Neural progenitor cell (in vitro differentiated cells): ENCODE measurements around the gene KCNH5. TPM values are rescaled to one million over a fixed set of nuclear protein-coding genes. Genes with fewer than 3 reads are reported as not detected.

ENCODE experiments used
- DNase-seq: peaks from one replicate; pipeline ENCODE4 v3.0.0-alpha.2; 2016; ENCODE audit warnings: low spot score
- H2AFZ ChIP-seq: fragments of 200-600 bp; sonication (generic); replicated peaks from 2 replicates; pipeline ENCODE4 v1.6.1; 2016; ENCODE audit warnings: antibody characterized with exemption
- H3F3A ChIP-seq: fragments of 200-600 bp; sonication (generic); 2 replicates; pipeline ENCODE4 v1.6.1; 2016; ENCODE audit warnings: antibody characterized with exemption, low read depth
- H3K27ac ChIP-seq: fragments of 200-600 bp; sonication (generic); 2 replicates; pipeline ENCODE4 v1.5.1; 2016; ENCODE audit warnings: mild to moderate bottlenecking
- H3K27me3 ChIP-seq: fragments of 200-600 bp; sonication (generic); 2 replicates; pipeline ENCODE4 v1.6.1; 2016; ENCODE audit warnings: mild to moderate bottlenecking, moderate library complexity
- H3K36me3 ChIP-seq: fragments of 200-600 bp; sonication (generic); 2 replicates; pipeline ENCODE4 v1.5.1; 2016
- H3K4me1 ChIP-seq: fragments of 200-600 bp; sonication (generic); 2 replicates; pipeline ENCODE4 v1.6.1; 2016; ENCODE audit warnings: mixed run types
- H3K4me2 ChIP-seq: fragments of 200-600 bp; sonication (generic); 2 replicates; pipeline ENCODE4 v1.6.1; 2016
- H3K4me3 ChIP-seq: fragments of 200-600 bp; sonication (generic); 2 replicates; pipeline ENCODE4 v1.5.1; 2016
- H3K79me2 ChIP-seq: fragments of 200-600 bp; sonication (generic); 2 replicates; pipeline ENCODE4 v1.6.1; 2016; ENCODE audit warnings: low read depth
- H3K9ac ChIP-seq: fragments of 200-600 bp; sonication (generic); 2 replicates; pipeline ENCODE4 v1.6.1; 2016
- H3K9me3 ChIP-seq: fragments of 200-600 bp; sonication (generic); 2 replicates; pipeline ENCODE4 v1.5.1; 2016; ENCODE audit warnings: low read depth
- H4K20me1 ChIP-seq: fragments of 200-600 bp; sonication (generic); 2 replicates; pipeline ENCODE4 v1.6.1; 2016; ENCODE audit warnings: low read depth
- H3K27ac Mint-ChIP-seq: 3 replicates; pipeline ENCODE4 v1.8.0; 2021; ENCODE audit warnings: mixed read lengths
- H3K27me3 Mint-ChIP-seq: 2 replicates; pipeline ENCODE4 v1.8.0; 2022; ENCODE audit warnings: low read depth, mild to moderate bottlenecking, inconsistent platforms, moderate library complexity, mixed read lengths; ENCODE audit not compliant: insufficient read depth
- H3K36me3 Mint-ChIP-seq: 3 replicates; pipeline ENCODE4 v1.8.0; 2021; ENCODE audit warnings: mixed read lengths
- H3K4me1 Mint-ChIP-seq: 3 replicates; pipeline ENCODE4 v1.8.0; 2021; ENCODE audit warnings: mixed read lengths
- H3K4me3 Mint-ChIP-seq: 3 replicates; pipeline ENCODE4 v1.8.0; 2021; ENCODE audit warnings: mild to moderate bottlenecking, moderate library complexity, mixed read lengths
- H3K9me3 Mint-ChIP-seq: 3 replicates; pipeline ENCODE4 v1.8.0; 2020; ENCODE audit warnings: mixed read lengths
- CTCF ChIP-seq: fragments of 200-600 bp; sonication (generic); IDR thresholded peaks from 2 replicates; pipeline ENCODE4 v1.5.1; 2017; ENCODE audit warnings: antibody characterized with exemption, mild to moderate bottlenecking
- EZH2 ChIP-seq: fragments of 200-600 bp; sonication (generic); IDR thresholded peaks from 2 replicates; pipeline ENCODE4 v1.6.1; 2017; ENCODE audit warnings: antibody characterized with exemption, mild to moderate bottlenecking, moderate library complexity
- EZH2phosphoT487 ChIP-seq: fragments of 200-600 bp; sonication (generic); IDR thresholded peaks from 2 replicates; pipeline ENCODE4 v1.6.1; 2017; ENCODE audit warnings: antibody characterized with exemption
- total RNA-seq: library from RNA; depleted of rRNA; stranded (reverse); fragments of >200 nt; gene quantifications from 2 replicates; pipeline ENCODE4 v1.2.3, GENCODE V29; 2015; ENCODE audit warnings: low replicate concordance

Gene KCNH5
- total RNA-seq, 1 donor from 2014 or later = 4.6 TPM

- H3K27ac ChIP-seq = no peak overlapping the region
Observed at GRCh38 chr14:62745496-62745895, 299.8 kb downstream of the KCNH5 start.

GRCh38 chr14:62743560-62743959 is 301.7 kb downstream of the KCNH5 start:
- H3K79me2 ChIP-seq = no peaks in the 10 kb centered on the region
- no peaks in the 10 kb centered on the region for H3F3A ChIP-seq
- TF ChIP-seq CTCF = no peak
- no peak for TF ChIP-seq EZH2
- TF ChIP-seq EZH2phosphoT487 = no peak
- H4K20me1 ChIP-seq = no peaks in the 10 kb centered on the region
- DNase-seq = no peak
- H3K27me3 ChIP-seq = no peaks in the 10 kb centered on the region
- H3K9ac ChIP-seq = no peak overlapping the region
- Mint-ChIP-seq H3K27ac (no peak overlapping the region), H3K4me1 (peaks cover 18% of the 10 kb centered on the region), H3K4me3 (no peak overlapping the region), H3K27me3 (peaks cover 3% of the 10 kb centered on the region), H3K36me3 (no peaks in the 10 kb centered on the region), H3K9me3 (peaks cover 2% of the 10 kb centered on the region)
- no peaks in the 10 kb centered on the region for H3K36me3 ChIP-seq
- no peak overlapping the region for H2AFZ ChIP-seq
- no peak overlapping the region for H3K27ac ChIP-seq
- no peak overlapping the region for H3K4me2 ChIP-seq
- H3K4me3 ChIP-seq = no peak overlapping the region
- H3K4me1 ChIP-seq = peaks cover 3% of the 10 kb centered on the region
- no peaks in the 10 kb centered on the region for H3K9me3 ChIP-seq

More at GRCh38 chr14:62745496-62745895, 299.8 kb downstream of the KCNH5 start:
- no peak overlapping the region for H3K4me3 Mint-ChIP-seq
- Histone ChIP-seq H3K36me3 (no peaks in the 10 kb centered on the region), H3K9ac (no peak overlapping the region), H3K4me1 (peaks cover under 1% of the 10 kb centered on the region), H3F3A (no peaks in the 10 kb centered on the region), H3K9me3 (no peaks in the 10 kb centered on the region), H3K79me2 (no peaks in the 10 kb centered on the region), H4K20me1 (no peaks in the 10 kb centered on the region), H3K4me3 (no peak overlapping the region), H3K27me3 (no peaks in the 10 kb centered on the region), H2AFZ (no peak overlapping the region), H3K4me2 (no peak overlapping the region)
- H3K36me3 Mint-ChIP-seq = no peaks in the 10 kb centered on the region
- TF ChIP-seq CTCF = no peak
- TF ChIP-seq EZH2phosphoT487 = no peak
- no peak for TF ChIP-seq EZH2
- H3K27ac Mint-ChIP-seq = no peak overlapping the region
- peaks cover 3% of the 10 kb centered on the region for H3K27me3 Mint-ChIP-seq
- DNase-seq = no peak
- H3K4me1 Mint-ChIP-seq = peaks cover 15% of the 10 kb centered on the region
- H3K9me3 Mint-ChIP-seq = no peaks in the 10 kb centered on the region

DNA sequence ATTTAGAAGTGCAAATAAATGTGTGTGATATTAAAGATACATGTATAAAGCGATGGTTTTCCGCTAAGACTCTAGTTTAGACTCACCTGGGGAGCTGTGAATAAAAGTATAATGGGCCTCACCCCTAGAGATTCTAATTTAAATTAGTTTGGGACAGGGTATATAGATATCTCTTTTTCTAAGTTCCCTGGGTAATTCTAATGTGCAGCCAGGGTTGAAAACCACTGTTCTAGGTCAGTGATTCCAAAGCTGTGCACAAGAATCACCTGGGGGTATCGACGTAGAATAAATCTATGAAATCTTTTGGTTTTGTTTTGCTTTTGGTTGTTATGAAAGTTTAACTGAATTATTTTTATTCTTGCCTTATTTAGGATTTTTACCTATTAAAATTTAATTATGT is 302.1 kb downstream of the KCNH5 start:
- H3K36me3 Mint-ChIP-seq = no peaks in the 10 kb centered on the region
- Histone ChIP-seq H2AFZ (no peak overlapping the region), H3K27me3 (no peaks in the 10 kb centered on the region), H3K79me2 (no peaks in the 10 kb centered on the region), H3K36me3 (no peaks in the 10 kb centered on the region), H4K20me1 (no peaks in the 10 kb centered on the region), H3K9me3 (no peaks in the 10 kb centered on the region), H3K27ac (no peak overlapping the region), H3K9ac (no peak overlapping the region), H3F3A (no peaks in the 10 kb centered on the region), H3K4me2 (no peak overlapping the region), H3K4me1 (peaks cover 3% of the 10 kb centered on the region), H3K4me3 (no peak overlapping the region)
- H3K27ac Mint-ChIP-seq = no peak overlapping the region
- peaks cover 2% of the 10 kb centered on the region for H3K9me3 Mint-ChIP-seq
- no peak overlapping the region for H3K4me3 Mint-ChIP-seq
- H3K27me3 Mint-ChIP-seq = peaks cover 3% of the 10 kb centered on the region
- peaks cover 18% of the 10 kb centered on the region for H3K4me1 Mint-ChIP-seq
- DNase-seq = no peak
- TF ChIP-seq EZH2 = no peak
- no peak for TF ChIP-seq CTCF
- TF ChIP-seq EZH2phosphoT487 = no peak
